Activated naive CD4-positive, alpha-beta T cell treated with anti-CD3 and anti-CD28 coated beads, Interleukin-2, amount 10 ng/mL, durations not matched to agents 7 days and 5 days (primary cell): Measurements from ENCODE around the gene ALAS2.
"Not testable (repeated sequence)": the region's sequence is repeated elsewhere in the genome, so short reads cannot be mapped to it uniquely, and the experiment has no call there.

Experiments
- CTCF ChIA-PET: fragments of 350-600 bp; sonication (Branson Sonifier 250); formaldehyde crosslinking; loops from one replicate; lab custom pipeline; 2021; ENCODE audit warnings: antibody characterized with exemption; lab: Charles Lee
- DNase-seq: peaks from one replicate; pipeline ENCODE4 v3.0.0-alpha.2; 2020
- H3K27ac Mint-ChIP-seq: one replicate; pipeline ENCODE4 v1.8.0; 2021; ENCODE audit warnings: mild to moderate bottlenecking, moderate library complexity, mixed read lengths
- H3K27me3 Mint-ChIP-seq: one replicate; pipeline ENCODE4 v1.8.0; 2021; ENCODE audit warnings: mild to moderate bottlenecking, mixed read lengths
- H3K36me3 Mint-ChIP-seq: one replicate; pipeline ENCODE4 v1.8.0; 2021; ENCODE audit warnings: mixed read lengths
- H3K4me1 Mint-ChIP-seq: one replicate; pipeline ENCODE4 v1.8.0; 2021; ENCODE audit warnings: mixed read lengths
- H3K4me3 Mint-ChIP-seq: one replicate; pipeline ENCODE4 v1.8.0; 2021; ENCODE audit warnings: mild to moderate bottlenecking, moderate library complexity, mixed read lengths
- H3K9me3 Mint-ChIP-seq: one replicate; pipeline ENCODE4 v1.8.0; 2021; ENCODE audit warnings: mixed read lengths

ALAS2 gene

DNA sequence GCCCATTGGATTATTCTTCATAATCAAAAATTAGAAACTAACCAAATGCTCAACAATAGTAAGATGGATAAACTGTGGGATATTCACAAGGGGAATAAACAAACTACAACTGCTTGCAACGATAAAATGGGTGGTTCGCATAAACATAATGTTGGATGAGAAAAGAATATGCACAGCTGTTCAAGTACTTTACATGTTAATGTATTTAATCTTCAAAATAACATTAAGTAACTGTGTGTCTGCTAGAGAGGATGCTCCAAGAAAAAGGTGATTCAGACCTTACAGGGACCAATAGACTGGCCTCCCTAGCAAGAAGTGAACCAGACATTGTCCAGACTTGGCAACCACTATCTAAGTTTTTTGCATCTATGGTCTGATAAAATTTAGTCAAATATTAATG is 39.1 kb downstream of the ALAS2 start:
- Mint-ChIP-seq H3K9me3 (no peaks in the 10 kb centered on the region), H3K4me1 (no peaks in the 10 kb centered on the region), H3K27ac (no peak overlapping the region), H3K36me3 (no peaks in the 10 kb centered on the region), H3K4me3 (no peak overlapping the region), H3K27me3 (no peaks in the 10 kb centered on the region)
- CTCF ChIA-PET: no interaction called here
- DNase-seq: no peak

DNA sequence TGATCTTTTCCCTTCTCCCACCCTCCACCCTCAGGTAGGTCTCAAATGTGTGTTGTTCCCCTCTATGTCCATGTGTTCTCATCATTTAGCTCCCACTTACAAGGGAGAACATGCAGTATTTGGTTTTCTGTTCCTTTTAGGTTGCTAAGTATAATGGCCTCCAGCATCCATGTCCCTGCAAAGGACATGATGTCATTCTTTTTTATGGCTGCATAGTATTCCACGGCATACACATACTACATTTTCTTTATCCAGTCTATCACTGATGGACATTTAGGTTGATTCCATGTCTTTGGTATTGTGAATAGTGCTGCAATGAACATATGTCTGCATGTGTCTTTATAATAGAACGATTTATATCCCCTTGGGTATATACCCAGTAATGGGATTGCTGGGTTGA is 47.5 kb downstream of the ALAS2 start:
- H3K27ac Mint-ChIP-seq, H3K27me3 Mint-ChIP-seq, DNase-seq, H3K36me3 Mint-ChIP-seq, H3K9me3 Mint-ChIP-seq, H3K4me1 Mint-ChIP-seq, CTCF ChIA-PET, H3K4me3 Mint-ChIP-seq: not testable (repeated sequence)

DNA sequence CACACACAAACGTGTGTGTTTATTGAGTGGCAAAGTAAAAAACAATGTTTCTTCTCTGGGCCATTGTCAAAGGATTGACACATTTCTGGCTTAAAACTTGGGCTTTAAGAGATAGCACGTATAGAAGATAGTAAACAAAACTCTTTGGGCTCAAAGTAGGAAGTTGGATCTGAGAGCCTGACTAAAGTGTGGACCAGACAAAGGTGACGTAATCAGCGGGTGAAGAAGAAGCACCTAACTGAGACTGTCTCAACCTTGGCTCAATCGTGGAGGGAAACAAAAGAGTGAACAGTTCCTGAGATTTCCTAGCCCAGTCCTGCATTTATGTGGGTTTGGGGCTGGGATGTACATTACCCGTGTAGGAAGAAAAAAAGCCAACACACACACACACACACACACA is 50.4 kb downstream of the ALAS2 start:
- no peak for DNase-seq
- Mint-ChIP-seq H3K4me3 (no peak overlapping the region), H3K27ac (no peak overlapping the region), H3K4me1 (no peaks in the 10 kb centered on the region), H3K36me3 (no peaks in the 10 kb centered on the region), H3K9me3 (peaks cover 1% of the 10 kb centered on the region), H3K27me3 (no peaks in the 10 kb centered on the region)
- CTCF ChIA-PET: no interaction called here

DNA sequence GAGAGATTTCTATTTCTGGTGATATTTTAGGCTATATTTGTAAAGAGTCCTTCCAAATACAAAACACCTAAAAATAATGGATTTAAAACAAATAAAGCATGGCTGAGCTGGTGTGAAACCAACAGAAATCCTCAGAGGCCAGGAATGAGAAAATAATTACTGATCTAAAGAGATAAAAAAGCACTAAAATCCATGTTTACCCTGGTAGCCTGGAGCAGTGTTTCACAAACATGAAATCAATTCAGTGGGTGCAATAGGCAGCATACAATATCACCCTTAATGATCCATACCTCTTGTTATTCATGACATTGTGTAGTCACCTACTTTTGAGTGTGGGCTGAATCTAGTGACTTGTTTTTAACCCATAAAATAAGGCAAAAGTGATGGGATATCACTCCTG is 51.3 kb downstream of the ALAS2 start:
- Mint-ChIP-seq H3K27me3 (no peaks in the 10 kb centered on the region), H3K27ac (no peak overlapping the region), H3K36me3 (no peaks in the 10 kb centered on the region), H3K4me1 (no peaks in the 10 kb centered on the region), H3K9me3 (peaks cover 1% of the 10 kb centered on the region), H3K4me3 (no peak overlapping the region)
- CTCF ChIA-PET: no interaction called here
- DNase-seq: no peak

DNA sequence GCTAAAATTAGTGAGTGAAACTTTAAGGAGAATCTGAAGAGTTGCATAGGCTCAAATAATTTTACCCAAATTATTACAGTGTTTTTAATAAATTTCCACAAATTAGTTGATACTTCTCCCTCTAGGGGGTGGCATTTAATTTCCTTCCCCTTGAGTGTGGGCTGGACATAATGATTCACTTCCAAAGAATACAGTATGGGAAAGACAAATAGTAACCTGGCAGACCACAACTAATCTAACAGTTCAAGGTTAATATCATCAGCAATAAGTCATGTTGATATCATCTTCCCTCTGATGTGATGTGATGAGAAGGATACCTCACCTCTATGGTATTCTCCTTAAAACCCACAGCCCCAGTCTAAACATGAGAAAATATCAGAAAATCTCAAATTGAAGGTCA is 52.3 kb downstream of the ALAS2 start:
- no peaks in the 10 kb centered on the region for H3K36me3 Mint-ChIP-seq
- no peak overlapping the region for H3K27ac Mint-ChIP-seq
- CTCF ChIA-PET: no interaction called here
- no peaks in the 10 kb centered on the region for H3K9me3 Mint-ChIP-seq
- H3K27me3 Mint-ChIP-seq: no peaks in the 10 kb centered on the region
- no peaks in the 10 kb centered on the region for H3K4me1 Mint-ChIP-seq
- no peak for DNase-seq
- H3K4me3 Mint-ChIP-seq: no peak overlapping the region

DNA sequence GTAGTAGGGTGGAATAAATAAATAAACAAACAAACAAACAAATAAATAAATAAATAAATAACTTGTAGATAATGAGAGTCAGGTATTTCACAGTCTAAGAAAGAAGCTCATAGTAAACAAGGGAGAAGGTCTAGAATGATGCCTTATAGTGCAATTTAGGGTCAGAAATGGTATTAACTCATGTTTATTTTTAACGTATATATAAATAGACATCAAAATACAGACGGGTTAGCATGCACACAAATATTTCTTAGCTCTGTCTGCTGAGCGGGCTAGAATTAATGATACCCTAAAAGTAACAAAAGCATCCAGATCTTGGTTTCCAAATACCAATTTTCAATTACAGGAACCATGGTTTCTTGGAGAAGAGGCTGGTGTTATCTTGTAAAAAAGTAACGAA is 53.4 kb downstream of the ALAS2 start:
- no peak for DNase-seq
- H3K27me3 Mint-ChIP-seq: no peaks in the 10 kb centered on the region
- no peak overlapping the region for H3K4me3 Mint-ChIP-seq
- CTCF ChIA-PET: no interaction called here
- H3K4me1 Mint-ChIP-seq: no peaks in the 10 kb centered on the region
- H3K27ac Mint-ChIP-seq: no peak overlapping the region
- H3K36me3 Mint-ChIP-seq: no peaks in the 10 kb centered on the region
- no peaks in the 10 kb centered on the region for H3K9me3 Mint-ChIP-seq

DNA sequence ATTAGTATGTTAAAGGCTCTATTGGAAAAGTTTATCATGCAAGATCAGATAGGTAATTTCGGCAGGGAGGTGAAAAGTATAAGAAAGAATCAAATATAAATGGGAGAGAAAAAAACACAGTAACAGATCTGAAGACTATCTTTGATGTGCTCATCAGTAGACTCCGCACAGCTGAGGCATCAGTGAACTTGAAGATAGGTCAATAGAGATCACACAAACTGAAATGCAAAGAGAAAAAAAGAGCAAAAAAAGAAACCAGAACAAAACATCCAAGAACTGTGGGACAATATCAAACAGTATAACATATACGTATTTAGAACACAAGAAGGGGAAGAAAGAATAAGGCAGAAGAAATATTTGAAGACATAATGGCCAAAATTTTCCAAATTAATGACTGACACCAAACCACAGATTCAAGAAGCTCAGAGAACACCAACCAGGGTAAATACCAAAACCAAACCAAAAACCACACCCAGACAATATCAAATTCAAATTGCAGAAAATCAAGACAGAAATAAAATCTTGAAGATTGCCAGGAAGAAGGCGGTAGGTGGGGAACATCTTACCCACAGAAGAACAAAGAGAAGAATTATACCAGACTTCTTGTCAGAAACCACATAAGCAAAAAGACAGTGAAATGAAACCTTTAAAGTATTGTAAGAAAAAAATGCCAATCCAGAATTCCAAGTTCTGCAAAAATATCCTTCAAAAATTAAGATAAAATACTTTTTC is 65.8 kb downstream of the ALAS2 start:
- no peaks in the 10 kb centered on the region for H3K9me3 Mint-ChIP-seq
- H3K36me3 Mint-ChIP-seq: no peaks in the 10 kb centered on the region
- no peaks in the 10 kb centered on the region for H3K27me3 Mint-ChIP-seq
- DNase-seq: no peak
- peaks cover 9% of the 10 kb centered on the region for H3K4me1 Mint-ChIP-seq
- H3K27ac Mint-ChIP-seq: no peak overlapping the region
- CTCF ChIA-PET: no interaction called here
- H3K4me3 Mint-ChIP-seq: no peak overlapping the region

DNA sequence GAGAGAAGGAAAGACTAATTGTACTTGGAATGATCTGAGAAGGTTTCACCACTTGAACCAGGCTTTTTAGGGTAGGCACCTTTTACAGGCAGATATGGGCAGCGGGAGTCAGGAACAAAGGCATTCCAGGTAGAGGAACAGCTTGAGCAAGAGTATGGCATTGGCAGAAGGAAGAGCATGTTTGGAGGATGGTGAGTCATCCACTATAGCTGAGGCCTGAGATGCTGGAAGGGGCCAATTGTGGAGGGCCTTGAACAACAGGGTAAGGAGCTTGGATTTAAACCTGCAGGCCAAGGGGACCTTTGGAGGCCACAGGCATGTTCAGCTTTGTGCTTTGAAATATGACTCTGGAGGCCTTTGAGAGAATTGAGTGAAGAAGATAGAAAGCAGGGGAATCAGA is 69.0 kb downstream of the ALAS2 start:
- no peak overlapping the region for H3K27ac Mint-ChIP-seq
- H3K9me3 Mint-ChIP-seq: no peaks in the 10 kb centered on the region
- DNase-seq: no peak
- H3K4me3 Mint-ChIP-seq: no peak overlapping the region
- CTCF ChIA-PET: no interaction called here
- H3K36me3 Mint-ChIP-seq: no peaks in the 10 kb centered on the region
- no peaks in the 10 kb centered on the region for H3K27me3 Mint-ChIP-seq
- H3K4me1 Mint-ChIP-seq: peaks cover 9% of the 10 kb centered on the region
